SK-N-SH (cell line): ENCODE results near the gene VKORC1L1.
"Not testable (repeated sequence)": the region's sequence is repeated elsewhere in the genome, so short reads cannot be mapped to it uniquely, and the experiment has no call there.

Experiments
- CTCF ChIP-seq: fragments of 200-600 bp; sonication (generic); IDR thresholded peaks from 2 replicates; pipeline ENCODE4 v1.6.1; 2017; ENCODE audit warnings: antibody characterized with exemption, mild to moderate bottlenecking, moderate library complexity
- EP300 ChIP-seq, 2 experiments: IDR thresholded peaks; 2 replicates each; pipeline versions ENCODE4 v1.4.0 to v1.6.1; 2012; ENCODE audit warnings: borderline replicate concordance in 1 of 2, low read depth in 1 of 2, low read length in 1 of 2
- NFIC ChIP-seq: IDR thresholded peaks from 2 replicates; pipeline ENCODE4 v1.4.0; 2012; ENCODE audit warnings: borderline replicate concordance
- POLR2AphosphoS5 ChIP-seq: IDR thresholded peaks from 2 replicates; pipeline ENCODE4 v1.6.1; 2012; ENCODE audit warnings: low read depth, low read length
- RFX5 ChIP-seq: IDR thresholded peaks from 2 replicates; pipeline ENCODE4 v1.6.1; 2012; ENCODE audit warnings: mild to moderate bottlenecking, improper control_type of control experiment, low read length
- TCF12 ChIP-seq: IDR thresholded peaks from 2 replicates; pipeline ENCODE4 v1.4.0; 2012
- TF ChIP-seq, protein P1 (sequence below): IDR thresholded peaks from 2 replicates; pipeline ENCODE4 v1.6.1; 2012; ENCODE audit warnings: mild to moderate bottlenecking, low read depth, low read length, moderate library complexity

GRCh38 chr7:65898677-65899447 lies 26.0 kb downstream of the VKORC1L1 start:
- not testable (repeated sequence) for TF ChIP-seq CTCF; NFIC; RFX5; EP300 (IDR thresholded peaks at IDR 0.05; ENCODE audit: borderline replicate concordance in 1 of 2, low read depth in 1 of 2, low read length in 1 of 2); TCF12; POLR2AphosphoS5
- TF ChIP-seq, protein P1, sequence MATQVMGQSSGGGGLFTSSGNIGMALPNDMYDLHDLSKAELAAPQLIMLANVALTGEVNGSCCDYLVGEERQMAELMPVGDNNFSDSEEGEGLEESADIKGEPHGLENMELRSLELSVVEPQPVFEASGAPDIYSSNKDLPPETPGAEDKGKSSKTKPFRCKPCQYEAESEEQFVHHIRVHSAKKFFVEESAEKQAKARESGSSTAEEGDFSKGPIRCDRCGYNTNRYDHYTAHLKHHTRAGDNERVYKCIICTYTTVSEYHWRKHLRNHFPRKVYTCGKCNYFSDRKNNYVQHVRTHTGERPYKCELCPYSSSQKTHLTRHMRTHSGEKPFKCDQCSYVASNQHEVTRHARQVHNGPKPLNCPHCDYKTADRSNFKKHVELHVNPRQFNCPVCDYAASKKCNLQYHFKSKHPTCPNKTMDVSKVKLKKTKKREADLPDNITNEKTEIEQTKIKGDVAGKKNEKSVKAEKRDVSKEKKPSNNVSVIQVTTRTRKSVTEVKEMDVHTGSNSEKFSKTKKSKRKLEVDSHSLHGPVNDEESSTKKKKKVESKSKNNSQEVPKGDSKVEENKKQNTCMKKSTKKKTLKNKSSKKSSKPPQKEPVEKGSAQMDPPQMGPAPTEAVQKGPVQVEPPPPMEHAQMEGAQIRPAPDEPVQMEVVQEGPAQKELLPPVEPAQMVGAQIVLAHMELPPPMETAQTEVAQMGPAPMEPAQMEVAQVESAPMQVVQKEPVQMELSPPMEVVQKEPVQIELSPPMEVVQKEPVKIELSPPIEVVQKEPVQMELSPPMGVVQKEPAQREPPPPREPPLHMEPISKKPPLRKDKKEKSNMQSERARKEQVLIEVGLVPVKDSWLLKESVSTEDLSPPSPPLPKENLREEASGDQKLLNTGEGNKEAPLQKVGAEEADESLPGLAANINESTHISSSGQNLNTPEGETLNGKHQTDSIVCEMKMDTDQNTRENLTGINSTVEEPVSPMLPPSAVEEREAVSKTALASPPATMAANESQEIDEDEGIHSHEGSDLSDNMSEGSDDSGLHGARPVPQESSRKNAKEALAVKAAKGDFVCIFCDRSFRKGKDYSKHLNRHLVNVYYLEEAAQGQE = not testable (repeated sequence)
